ENCODE data around the gene DENND6B.

- TF ChIP-seq CTCF (IDR thresholded peaks at IDR 0.05) (no peak), POLR2AphosphoS5 (IDR thresholded peaks at IDR 0.05; ENCODE audit: insufficient read depth in 1 of 2, low read depth in 1 of 2) (no peak)
Observed at GRCh38 chr22:50281957-50282356, 44.9 kb downstream of the DENND6B start.

Measured in vagina (tissue), 2 donors.